Neural progenitor cell (in vitro differentiated cells): ENCODE results near the gene UBR3. TPM values are rescaled to one million over a fixed set of nuclear protein-coding genes. Genes with fewer than 3 reads are reported as not detected.

Experiments
- DNase-seq: peaks from one replicate; pipeline ENCODE4 v3.0.0-alpha.2; 2016; ENCODE audit warnings: low spot score
- H2AFZ ChIP-seq: fragments of 200-600 bp; sonication (generic); replicated peaks from 2 replicates; pipeline ENCODE4 v1.6.1; 2016; ENCODE audit warnings: antibody characterized with exemption
- H3F3A ChIP-seq: fragments of 200-600 bp; sonication (generic); 2 replicates; pipeline ENCODE4 v1.6.1; 2016; ENCODE audit warnings: antibody characterized with exemption, low read depth
- H3K27ac ChIP-seq: fragments of 200-600 bp; sonication (generic); 2 replicates; pipeline ENCODE4 v1.5.1; 2016; ENCODE audit warnings: mild to moderate bottlenecking
- H3K27me3 ChIP-seq: fragments of 200-600 bp; sonication (generic); 2 replicates; pipeline ENCODE4 v1.6.1; 2016; ENCODE audit warnings: mild to moderate bottlenecking, moderate library complexity
- H3K36me3 ChIP-seq: fragments of 200-600 bp; sonication (generic); 2 replicates; pipeline ENCODE4 v1.5.1; 2016
- H3K4me1 ChIP-seq: fragments of 200-600 bp; sonication (generic); 2 replicates; pipeline ENCODE4 v1.6.1; 2016; ENCODE audit warnings: mixed run types
- H3K4me2 ChIP-seq: fragments of 200-600 bp; sonication (generic); 2 replicates; pipeline ENCODE4 v1.6.1; 2016
- H3K4me3 ChIP-seq: fragments of 200-600 bp; sonication (generic); 2 replicates; pipeline ENCODE4 v1.5.1; 2016
- H3K79me2 ChIP-seq: fragments of 200-600 bp; sonication (generic); 2 replicates; pipeline ENCODE4 v1.6.1; 2016; ENCODE audit warnings: low read depth
- H3K9ac ChIP-seq: fragments of 200-600 bp; sonication (generic); 2 replicates; pipeline ENCODE4 v1.6.1; 2016
- H3K9me3 ChIP-seq: fragments of 200-600 bp; sonication (generic); 2 replicates; pipeline ENCODE4 v1.5.1; 2016; ENCODE audit warnings: low read depth
- H4K20me1 ChIP-seq: fragments of 200-600 bp; sonication (generic); 2 replicates; pipeline ENCODE4 v1.6.1; 2016; ENCODE audit warnings: low read depth
- H3K27ac Mint-ChIP-seq: 3 replicates; pipeline ENCODE4 v1.8.0; 2021; ENCODE audit warnings: mixed read lengths
- H3K27me3 Mint-ChIP-seq: 2 replicates; pipeline ENCODE4 v1.8.0; 2022; ENCODE audit warnings: low read depth, mild to moderate bottlenecking, inconsistent platforms, moderate library complexity, mixed read lengths; ENCODE audit not compliant: insufficient read depth
- H3K36me3 Mint-ChIP-seq: 3 replicates; pipeline ENCODE4 v1.8.0; 2021; ENCODE audit warnings: mixed read lengths
- H3K4me1 Mint-ChIP-seq: 3 replicates; pipeline ENCODE4 v1.8.0; 2021; ENCODE audit warnings: mixed read lengths
- H3K4me3 Mint-ChIP-seq: 3 replicates; pipeline ENCODE4 v1.8.0; 2021; ENCODE audit warnings: mild to moderate bottlenecking, moderate library complexity, mixed read lengths
- H3K9me3 Mint-ChIP-seq: 3 replicates; pipeline ENCODE4 v1.8.0; 2020; ENCODE audit warnings: mixed read lengths
- EZH2 ChIP-seq: fragments of 200-600 bp; sonication (generic); IDR thresholded peaks from 2 replicates; pipeline ENCODE4 v1.6.1; 2017; ENCODE audit warnings: antibody characterized with exemption, mild to moderate bottlenecking, moderate library complexity
- EZH2phosphoT487 ChIP-seq: fragments of 200-600 bp; sonication (generic); IDR thresholded peaks from 2 replicates; pipeline ENCODE4 v1.6.1; 2017; ENCODE audit warnings: antibody characterized with exemption
- total RNA-seq: library from RNA; depleted of rRNA; stranded (reverse); fragments of >200 nt; gene quantifications from 2 replicates; pipeline ENCODE4 v1.2.3, GENCODE V29; 2015; ENCODE audit warnings: low replicate concordance
- TF ChIP-seq, protein P1 (sequence below): fragments of 200-600 bp; sonication (generic); IDR thresholded peaks from 2 replicates; pipeline ENCODE4 v1.5.1; 2017; ENCODE audit warnings: antibody characterized with exemption, mild to moderate bottlenecking

The UBR3 gene
- total RNA-seq, 1 donor from 2014 or later = 31.7 TPM

DNA sequence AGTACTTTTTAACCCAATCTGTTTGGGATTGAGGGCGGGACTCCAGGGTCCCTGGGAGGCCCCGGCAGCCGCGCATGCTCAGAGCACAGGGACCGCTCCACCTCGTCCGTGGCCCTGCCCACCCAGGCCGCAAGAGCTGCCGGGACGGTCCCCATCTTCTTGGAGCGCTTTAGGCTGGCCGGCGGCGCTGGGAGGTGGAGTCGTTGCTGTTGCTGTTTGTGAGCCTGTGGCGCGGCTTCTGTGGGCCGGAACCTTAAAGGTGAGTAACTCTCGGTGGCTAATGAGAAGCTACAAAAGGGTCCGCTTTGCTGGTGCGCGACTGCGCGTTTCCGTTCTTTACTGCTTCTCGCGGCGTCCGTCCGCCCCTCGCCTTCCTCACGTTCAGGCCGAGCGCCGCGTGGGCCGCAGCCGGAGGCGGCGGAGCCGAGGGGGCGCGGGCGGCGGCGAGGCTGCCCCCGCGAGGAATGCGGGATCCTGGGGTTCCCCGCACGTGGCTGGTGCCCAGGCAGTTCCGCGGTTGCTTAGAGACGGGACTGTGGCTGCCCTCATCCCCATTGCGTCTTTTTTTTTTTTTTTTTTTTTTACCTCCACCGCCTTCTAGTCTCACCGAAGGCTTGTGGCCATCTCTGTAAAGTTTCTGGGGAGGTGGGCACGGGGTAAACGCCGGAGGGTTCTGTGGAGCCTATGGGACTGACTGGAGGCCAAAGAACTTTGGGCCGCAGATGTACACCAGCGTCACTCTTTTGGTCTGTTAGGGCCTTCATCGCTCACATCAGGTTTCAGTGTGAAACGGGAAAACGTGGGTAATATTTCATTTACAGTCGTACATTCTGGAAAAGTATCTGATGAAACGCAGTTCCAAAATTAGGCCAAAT, 28.3 kb upstream of the UBR3 start, which contains the start of gene SSB:
Gene SSB, plus strand, starts transcription at position 154 of the 875 bp plus-strand sequence. CDS start 2,090 bp downstream, outside the sequence.
- H3K27ac Mint-ChIP-seq = peak within 1 kb of the TSS; percentile 85
- peaks cover 6% of the 10 kb centered on the region for H3F3A ChIP-seq
- no peaks in the 10 kb centered on the region for H3K27me3 ChIP-seq
- peak within 1 kb of the TSS; percentile 27 for H2AFZ ChIP-seq
- TF ChIP-seq, protein P1, sequence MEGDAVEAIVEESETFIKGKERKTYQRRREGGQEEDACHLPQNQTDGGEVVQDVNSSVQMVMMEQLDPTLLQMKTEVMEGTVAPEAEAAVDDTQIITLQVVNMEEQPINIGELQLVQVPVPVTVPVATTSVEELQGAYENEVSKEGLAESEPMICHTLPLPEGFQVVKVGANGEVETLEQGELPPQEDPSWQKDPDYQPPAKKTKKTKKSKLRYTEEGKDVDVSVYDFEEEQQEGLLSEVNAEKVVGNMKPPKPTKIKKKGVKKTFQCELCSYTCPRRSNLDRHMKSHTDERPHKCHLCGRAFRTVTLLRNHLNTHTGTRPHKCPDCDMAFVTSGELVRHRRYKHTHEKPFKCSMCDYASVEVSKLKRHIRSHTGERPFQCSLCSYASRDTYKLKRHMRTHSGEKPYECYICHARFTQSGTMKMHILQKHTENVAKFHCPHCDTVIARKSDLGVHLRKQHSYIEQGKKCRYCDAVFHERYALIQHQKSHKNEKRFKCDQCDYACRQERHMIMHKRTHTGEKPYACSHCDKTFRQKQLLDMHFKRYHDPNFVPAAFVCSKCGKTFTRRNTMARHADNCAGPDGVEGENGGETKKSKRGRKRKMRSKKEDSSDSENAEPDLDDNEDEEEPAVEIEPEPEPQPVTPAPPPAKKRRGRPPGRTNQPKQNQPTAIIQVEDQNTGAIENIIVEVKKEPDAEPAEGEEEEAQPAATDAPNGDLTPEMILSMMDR = no peak
- TF ChIP-seq EZH2 = no peak
- H3K4me1 Mint-ChIP-seq = peaks cover 14% of the 10 kb centered on the region
- peaks cover 2% of the 10 kb centered on the region for H3K27me3 Mint-ChIP-seq
- no peaks in the 10 kb centered on the region for H3K9me3 Mint-ChIP-seq
- peak within 1 kb of the TSS; percentile 90 for H3K4me3 Mint-ChIP-seq
- peaks cover 5% of the 10 kb centered on the region for H3K4me1 ChIP-seq
- peaks cover 18% of the 10 kb centered on the region for H3K36me3 Mint-ChIP-seq
- H3K36me3 ChIP-seq = peaks cover 8% of the 10 kb centered on the region
- H4K20me1 ChIP-seq = peaks cover 39% of the 10 kb centered on the region
- H3K9ac ChIP-seq = peak within 1 kb of the TSS; percentile 51
- peak within 1 kb of the TSS; percentile 83 for H3K4me2 ChIP-seq
- peak; percentile 94 for DNase-seq
- peaks cover 51% of the 10 kb centered on the region for H3K79me2 ChIP-seq
- H3K9me3 ChIP-seq = no peaks in the 10 kb centered on the region
- H3K27ac ChIP-seq = peak within 1 kb of the TSS; percentile 75
- H3K4me3 ChIP-seq = peak within 1 kb of the TSS; percentile 59

DNA sequence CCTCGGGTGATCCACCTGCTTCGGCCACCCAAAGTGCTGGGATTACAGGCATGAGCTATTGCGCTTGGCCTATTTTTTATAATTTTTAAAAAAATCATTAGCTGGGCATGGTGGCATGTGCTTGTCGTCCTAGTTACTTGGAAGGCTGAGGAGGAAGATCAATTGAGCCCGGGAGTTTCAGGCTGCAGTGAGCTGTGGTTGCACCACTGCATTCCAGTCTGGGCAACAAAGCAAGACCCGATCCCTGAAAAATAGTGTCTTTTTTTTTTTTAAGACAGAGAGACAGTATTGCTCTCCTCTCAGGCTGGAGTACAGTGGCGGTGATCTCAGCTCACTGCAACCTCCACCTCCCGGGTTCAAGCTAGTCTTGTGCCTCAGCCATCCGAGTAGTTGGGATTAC, 23.8 kb upstream of the UBR3 start:
- Histone ChIP-seq H3K79me2 (peaks cover 58% of the 10 kb centered on the region), H3K4me3 (no peak overlapping the region), H4K20me1 (peaks cover 47% of the 10 kb centered on the region), H3K9ac (no peak overlapping the region), H3K4me1 (peaks cover 5% of the 10 kb centered on the region), H3K4me2 (no peak overlapping the region), H3K27me3 (no peaks in the 10 kb centered on the region), H3K36me3 (peaks cover 33% of the 10 kb centered on the region), H3F3A (peaks cover 14% of the 10 kb centered on the region), H2AFZ (no peak overlapping the region), H3K9me3 (no peaks in the 10 kb centered on the region), H3K27ac (peak overlapping the region; percentile 5)
- DNase-seq = no peak
- peaks cover 13% of the 10 kb centered on the region for H3K4me1 Mint-ChIP-seq
- H3K27me3 Mint-ChIP-seq = no peaks in the 10 kb centered on the region
- no peaks in the 10 kb centered on the region for H3K9me3 Mint-ChIP-seq
- no peak overlapping the region for H3K4me3 Mint-ChIP-seq
- TF ChIP-seq EZH2 (no peak), EZH2phosphoT487 (no peak)
- TF ChIP-seq, protein P1 = no peak
- peaks cover 27% of the 10 kb centered on the region for H3K36me3 Mint-ChIP-seq
- H3K27ac Mint-ChIP-seq = no peak overlapping the region

DNA sequence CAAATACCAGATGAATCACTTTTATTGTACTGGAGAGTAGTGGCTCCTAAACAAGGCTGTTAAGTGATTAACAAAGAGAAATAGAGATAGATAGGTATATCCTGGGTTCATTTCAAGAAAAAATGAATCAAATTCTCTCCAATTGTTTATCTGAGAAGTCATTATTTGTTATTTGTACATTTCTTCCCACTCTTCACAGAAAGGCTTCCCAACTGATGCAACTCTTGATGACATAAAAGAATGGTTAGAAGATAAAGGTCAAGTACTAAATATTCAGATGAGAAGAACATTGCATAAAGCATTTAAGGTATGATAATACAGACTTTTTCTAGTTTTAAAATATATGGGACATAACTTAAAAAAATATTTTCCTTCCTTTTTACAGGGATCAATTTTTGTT, 20.7 kb upstream of the UBR3 start:
- Mint-ChIP-seq H3K27me3 (no peaks in the 10 kb centered on the region), H3K4me1 (peaks cover 2% of the 10 kb centered on the region), H3K27ac (no peak overlapping the region), H3K36me3 (peaks cover 38% of the 10 kb centered on the region), H3K9me3 (no peaks in the 10 kb centered on the region), H3K4me3 (no peak overlapping the region)
- H4K20me1 ChIP-seq = peaks cover 32% of the 10 kb centered on the region
- no peak overlapping the region for H3K4me3 ChIP-seq
- H3K27ac ChIP-seq = no peak overlapping the region
- H2AFZ ChIP-seq = no peak overlapping the region
- no peak overlapping the region for H3K9ac ChIP-seq
- peaks cover 15% of the 10 kb centered on the region for H3K4me1 ChIP-seq
- peaks cover 62% of the 10 kb centered on the region for H3K36me3 ChIP-seq
- H3K9me3 ChIP-seq = no peaks in the 10 kb centered on the region
- no peaks in the 10 kb centered on the region for H3K27me3 ChIP-seq
- DNase-seq = no peak
- peaks cover 28% of the 10 kb centered on the region for H3F3A ChIP-seq
- H3K4me2 ChIP-seq = no peak overlapping the region
- H3K79me2 ChIP-seq = peaks cover 31% of the 10 kb centered on the region
- no peak for TF ChIP-seq EZH2phosphoT487
- TF ChIP-seq EZH2 = no peak

DNA sequence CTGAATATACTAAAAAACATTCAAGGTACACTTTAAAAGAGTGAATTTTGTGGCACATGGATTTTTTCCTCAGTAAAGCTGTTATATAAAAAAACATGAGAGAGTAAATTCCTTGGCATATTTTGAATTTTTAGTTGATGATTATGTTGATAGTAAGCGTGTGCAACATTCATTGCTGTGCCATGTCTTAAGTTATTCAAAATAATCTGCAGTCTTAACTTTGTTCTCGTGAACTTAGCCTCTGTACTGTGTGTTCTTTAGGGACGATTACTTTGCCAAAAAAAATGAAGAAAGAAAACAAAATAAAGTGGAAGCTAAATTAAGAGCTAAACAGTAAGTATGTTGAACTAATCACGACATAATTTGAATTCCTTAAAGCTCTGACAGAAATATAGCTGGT, 19.0 kb upstream of the UBR3 start:
- Histone ChIP-seq H3F3A (peaks cover 42% of the 10 kb centered on the region), H3K4me3 (no peak overlapping the region), H3K4me1 (peaks cover 11% of the 10 kb centered on the region), H2AFZ (no peak overlapping the region), H3K4me2 (no peak overlapping the region), H3K27ac (peak overlapping the region; percentile 48), H3K36me3 (peaks cover 66% of the 10 kb centered on the region), H4K20me1 (peaks cover 16% of the 10 kb centered on the region), H3K9me3 (no peaks in the 10 kb centered on the region), H3K79me2 (peaks cover 15% of the 10 kb centered on the region), H3K27me3 (no peaks in the 10 kb centered on the region), H3K9ac (no peak overlapping the region)
- Mint-ChIP-seq H3K4me3 (no peak overlapping the region), H3K4me1 (no peaks in the 10 kb centered on the region), H3K27me3 (no peaks in the 10 kb centered on the region), H3K9me3 (no peaks in the 10 kb centered on the region), H3K27ac (no peak overlapping the region), H3K36me3 (peaks cover 35% of the 10 kb centered on the region)
- TF ChIP-seq, protein P1 = no peak
- TF ChIP-seq EZH2phosphoT487 (no peak), EZH2 (no peak)
- no peak for DNase-seq
